ENCODE results near the gene IDUA.

DNA sequence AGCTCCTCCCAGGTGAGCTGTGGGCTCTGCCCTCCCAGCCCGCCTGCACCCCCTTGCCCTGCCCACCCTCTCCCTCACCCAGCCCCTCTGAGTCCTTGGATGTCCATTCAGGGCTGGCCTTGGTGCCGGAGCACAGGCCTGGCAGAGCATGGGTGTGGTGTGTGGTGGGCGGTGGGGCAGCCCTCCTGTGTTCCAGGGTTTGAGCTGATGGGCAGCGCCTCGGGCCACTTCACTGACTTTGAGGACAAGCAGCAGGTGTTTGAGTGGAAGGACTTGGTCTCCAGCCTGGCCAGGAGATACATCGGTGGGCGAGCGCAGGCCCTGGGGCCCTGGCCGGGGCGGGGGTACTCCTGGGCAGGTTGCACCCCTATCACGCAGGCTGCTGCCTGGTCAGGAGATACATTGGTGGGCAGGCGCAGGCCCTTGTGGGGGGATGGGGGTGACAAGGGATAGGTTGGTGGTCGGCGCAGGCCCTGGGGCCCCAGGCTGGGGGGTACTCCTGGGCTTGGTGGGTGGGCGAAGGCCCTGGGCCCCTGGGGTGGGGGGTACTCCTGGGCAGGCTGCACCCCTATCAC lies 13.9 kb downstream of the IDUA start:
- TF ChIP-seq POLR2AphosphoS5 (IDR thresholded peaks at IDR 0.05; ENCODE audit: low read length): no peak
- TF ChIP-seq, protein P1, sequence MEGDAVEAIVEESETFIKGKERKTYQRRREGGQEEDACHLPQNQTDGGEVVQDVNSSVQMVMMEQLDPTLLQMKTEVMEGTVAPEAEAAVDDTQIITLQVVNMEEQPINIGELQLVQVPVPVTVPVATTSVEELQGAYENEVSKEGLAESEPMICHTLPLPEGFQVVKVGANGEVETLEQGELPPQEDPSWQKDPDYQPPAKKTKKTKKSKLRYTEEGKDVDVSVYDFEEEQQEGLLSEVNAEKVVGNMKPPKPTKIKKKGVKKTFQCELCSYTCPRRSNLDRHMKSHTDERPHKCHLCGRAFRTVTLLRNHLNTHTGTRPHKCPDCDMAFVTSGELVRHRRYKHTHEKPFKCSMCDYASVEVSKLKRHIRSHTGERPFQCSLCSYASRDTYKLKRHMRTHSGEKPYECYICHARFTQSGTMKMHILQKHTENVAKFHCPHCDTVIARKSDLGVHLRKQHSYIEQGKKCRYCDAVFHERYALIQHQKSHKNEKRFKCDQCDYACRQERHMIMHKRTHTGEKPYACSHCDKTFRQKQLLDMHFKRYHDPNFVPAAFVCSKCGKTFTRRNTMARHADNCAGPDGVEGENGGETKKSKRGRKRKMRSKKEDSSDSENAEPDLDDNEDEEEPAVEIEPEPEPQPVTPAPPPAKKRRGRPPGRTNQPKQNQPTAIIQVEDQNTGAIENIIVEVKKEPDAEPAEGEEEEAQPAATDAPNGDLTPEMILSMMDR (IDR thresholded peaks at IDR 0.05 in 2 of 3, conservative IDR thresholded peaks at IDR 0.05 in 1 of 3; ENCODE audit: control insufficient read depth in 2 of 3, extremely low read depth in 1 of 3, insufficient read depth in 1 of 3, low read depth in 3 of 3, low read length in 3 of 3): no peak
- TF ChIP-seq, protein P2, sequence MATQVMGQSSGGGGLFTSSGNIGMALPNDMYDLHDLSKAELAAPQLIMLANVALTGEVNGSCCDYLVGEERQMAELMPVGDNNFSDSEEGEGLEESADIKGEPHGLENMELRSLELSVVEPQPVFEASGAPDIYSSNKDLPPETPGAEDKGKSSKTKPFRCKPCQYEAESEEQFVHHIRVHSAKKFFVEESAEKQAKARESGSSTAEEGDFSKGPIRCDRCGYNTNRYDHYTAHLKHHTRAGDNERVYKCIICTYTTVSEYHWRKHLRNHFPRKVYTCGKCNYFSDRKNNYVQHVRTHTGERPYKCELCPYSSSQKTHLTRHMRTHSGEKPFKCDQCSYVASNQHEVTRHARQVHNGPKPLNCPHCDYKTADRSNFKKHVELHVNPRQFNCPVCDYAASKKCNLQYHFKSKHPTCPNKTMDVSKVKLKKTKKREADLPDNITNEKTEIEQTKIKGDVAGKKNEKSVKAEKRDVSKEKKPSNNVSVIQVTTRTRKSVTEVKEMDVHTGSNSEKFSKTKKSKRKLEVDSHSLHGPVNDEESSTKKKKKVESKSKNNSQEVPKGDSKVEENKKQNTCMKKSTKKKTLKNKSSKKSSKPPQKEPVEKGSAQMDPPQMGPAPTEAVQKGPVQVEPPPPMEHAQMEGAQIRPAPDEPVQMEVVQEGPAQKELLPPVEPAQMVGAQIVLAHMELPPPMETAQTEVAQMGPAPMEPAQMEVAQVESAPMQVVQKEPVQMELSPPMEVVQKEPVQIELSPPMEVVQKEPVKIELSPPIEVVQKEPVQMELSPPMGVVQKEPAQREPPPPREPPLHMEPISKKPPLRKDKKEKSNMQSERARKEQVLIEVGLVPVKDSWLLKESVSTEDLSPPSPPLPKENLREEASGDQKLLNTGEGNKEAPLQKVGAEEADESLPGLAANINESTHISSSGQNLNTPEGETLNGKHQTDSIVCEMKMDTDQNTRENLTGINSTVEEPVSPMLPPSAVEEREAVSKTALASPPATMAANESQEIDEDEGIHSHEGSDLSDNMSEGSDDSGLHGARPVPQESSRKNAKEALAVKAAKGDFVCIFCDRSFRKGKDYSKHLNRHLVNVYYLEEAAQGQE (IDR thresholded peaks at IDR 0.05; ENCODE audit: low read depth, low read length): no peak
- no peak for TF ChIP-seq BCL11A (IDR thresholded peaks at IDR 0.05; ENCODE audit: low read depth, low read length)

All from GM12878 (cell line).